ENCODE measurements around the gene ZMYND15.
"Not testable (repeated sequence)": the region's sequence is repeated elsewhere in the genome, so short reads cannot be mapped to it uniquely, and the experiment has no call there.

Gene ZMYND15

DNA sequence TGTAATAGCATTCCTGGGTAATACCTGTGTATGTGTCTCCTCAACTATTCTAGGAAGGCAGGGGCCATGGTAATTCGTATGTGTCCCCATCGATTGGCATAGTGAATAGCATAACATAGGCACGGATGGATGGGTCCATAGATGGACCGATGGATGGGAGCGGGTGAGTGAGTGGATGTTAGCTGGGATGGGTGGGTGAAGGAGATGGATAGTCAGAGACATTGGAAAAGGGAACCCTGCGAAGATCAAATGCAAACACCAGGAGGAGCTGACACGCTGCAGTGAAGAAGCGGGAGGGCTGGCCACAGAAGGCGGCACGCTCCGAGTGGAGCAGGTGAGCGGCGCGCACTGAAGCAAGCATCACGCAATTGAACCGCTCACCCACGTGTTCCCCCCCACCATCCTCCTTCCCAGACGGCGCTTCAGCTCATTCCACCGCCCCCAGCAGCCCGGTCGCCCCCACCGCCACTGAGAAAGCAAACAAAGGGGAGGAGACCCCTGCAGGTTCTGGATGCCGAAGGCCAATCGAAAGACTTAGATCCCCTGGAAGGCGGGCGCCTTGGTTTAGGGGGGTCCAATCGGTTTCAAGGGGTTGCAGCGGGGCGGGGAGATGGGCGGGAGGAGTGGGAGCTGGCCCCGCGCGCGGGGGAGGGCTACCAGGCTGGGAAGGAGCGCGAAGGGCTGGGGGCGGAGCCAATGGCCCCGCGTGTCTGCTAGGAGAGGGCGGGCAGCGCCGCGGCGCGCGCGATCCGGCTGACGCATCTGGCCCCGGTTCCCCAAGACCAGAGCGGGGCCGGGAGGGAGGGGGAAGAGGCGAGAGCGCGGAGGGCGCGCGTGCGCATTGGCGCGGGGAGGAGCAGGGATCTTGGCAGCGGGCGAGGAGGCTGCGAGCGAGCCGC lies 29.6 kb upstream of the ZMYND15 start, which contains the start of gene ARRB2:
TSS of gene ARRB2 (plus strand) at position 839 of the 899 bp plus-strand sequence. CDS start 90 bp downstream, outside the sequence.
- peak; percentile 100 for DNase-seq (ENCODE audit: extremely low read depth, insufficient read length)
- H3K4me3 ChIP-seq (replicated peaks; ENCODE audit: low read depth, low read length), result peak within 1 kb of the TSS; percentile 82
- TF ChIP-seq, protein P1, sequence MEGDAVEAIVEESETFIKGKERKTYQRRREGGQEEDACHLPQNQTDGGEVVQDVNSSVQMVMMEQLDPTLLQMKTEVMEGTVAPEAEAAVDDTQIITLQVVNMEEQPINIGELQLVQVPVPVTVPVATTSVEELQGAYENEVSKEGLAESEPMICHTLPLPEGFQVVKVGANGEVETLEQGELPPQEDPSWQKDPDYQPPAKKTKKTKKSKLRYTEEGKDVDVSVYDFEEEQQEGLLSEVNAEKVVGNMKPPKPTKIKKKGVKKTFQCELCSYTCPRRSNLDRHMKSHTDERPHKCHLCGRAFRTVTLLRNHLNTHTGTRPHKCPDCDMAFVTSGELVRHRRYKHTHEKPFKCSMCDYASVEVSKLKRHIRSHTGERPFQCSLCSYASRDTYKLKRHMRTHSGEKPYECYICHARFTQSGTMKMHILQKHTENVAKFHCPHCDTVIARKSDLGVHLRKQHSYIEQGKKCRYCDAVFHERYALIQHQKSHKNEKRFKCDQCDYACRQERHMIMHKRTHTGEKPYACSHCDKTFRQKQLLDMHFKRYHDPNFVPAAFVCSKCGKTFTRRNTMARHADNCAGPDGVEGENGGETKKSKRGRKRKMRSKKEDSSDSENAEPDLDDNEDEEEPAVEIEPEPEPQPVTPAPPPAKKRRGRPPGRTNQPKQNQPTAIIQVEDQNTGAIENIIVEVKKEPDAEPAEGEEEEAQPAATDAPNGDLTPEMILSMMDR (IDR thresholded peaks at IDR 0.05; ENCODE audit: insufficient read depth, low read length, poor library complexity, severe bottlenecking), result peak; percentile 77
- H3K36me3 ChIP-seq (ENCODE audit: control insufficient read depth, insufficient read depth, low read length), result no peaks in the 10 kb centered on the region
- H3K27me3 ChIP-seq (replicated peaks; ENCODE audit: control insufficient read depth, insufficient read depth, low read length), result no peaks in the 10 kb centered on the region

DNA sequence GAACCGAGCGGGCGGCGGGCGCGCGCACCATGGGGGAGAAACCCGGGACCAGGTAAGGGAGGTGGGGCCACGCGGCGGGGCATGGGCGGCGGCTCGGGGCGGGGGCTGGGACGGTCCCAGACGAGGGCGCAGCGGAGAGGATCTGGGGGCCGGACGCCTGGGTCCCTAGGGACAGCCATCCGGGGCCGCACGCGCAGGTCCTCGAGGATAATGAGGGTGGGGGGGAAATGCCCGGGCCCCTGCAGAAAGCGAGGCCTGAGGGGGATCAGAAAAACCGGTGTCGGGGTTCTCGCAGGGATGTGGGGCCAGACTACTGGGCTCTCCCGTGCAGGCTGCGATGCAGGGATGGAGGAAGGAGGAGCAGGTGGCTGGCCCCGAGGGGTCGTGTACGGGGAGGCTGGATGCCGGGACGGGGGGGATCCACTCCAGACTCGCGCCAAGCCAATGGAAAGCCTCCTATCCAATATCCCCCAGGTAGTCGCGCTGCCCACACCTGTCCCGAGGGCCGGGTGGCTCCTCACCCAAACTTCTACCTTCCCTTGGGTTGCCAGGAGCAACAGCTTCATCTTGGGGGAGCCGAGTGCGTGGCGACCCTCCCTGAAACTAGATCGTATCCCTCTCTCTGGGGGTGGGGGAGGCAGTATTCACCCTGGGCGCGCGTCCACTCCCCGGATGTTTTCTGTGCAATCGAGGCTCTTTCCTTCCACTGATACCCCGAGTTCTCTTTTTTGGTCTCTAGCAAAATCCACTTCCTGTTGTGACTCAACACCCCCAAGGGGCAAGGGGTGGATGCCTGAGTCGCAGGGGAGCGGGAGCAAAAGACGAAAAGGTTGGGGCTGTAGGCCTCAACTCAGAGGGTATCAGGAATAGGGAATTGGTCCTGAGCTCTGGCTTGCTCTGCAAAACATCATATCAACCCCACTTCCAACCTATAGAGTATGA lies 28.7 kb upstream of the ZMYND15 start:
- TF ChIP-seq, protein P1 (IDR thresholded peaks at IDR 0.05; ENCODE audit: insufficient read depth, low read length, poor library complexity, severe bottlenecking), result no peak
- DNase-seq (ENCODE audit: extremely low read depth, insufficient read length), result no peak
- Histone ChIP-seq H3K4me3 (replicated peaks; ENCODE audit: low read depth, low read length) (peak overlapping the region; percentile 82), H3K27me3 (replicated peaks; ENCODE audit: control insufficient read depth, insufficient read depth, low read length) (no peaks in the 10 kb centered on the region), H3K36me3 (ENCODE audit: control insufficient read depth, insufficient read depth, low read length) (peaks cover 3% of the 10 kb centered on the region)

- peak overlapping the region; percentile 82 for H3K4me3 ChIP-seq (replicated peaks; ENCODE audit: low read depth, low read length)
- no peaks in the 10 kb centered on the region for H3K27me3 ChIP-seq (replicated peaks; ENCODE audit: control insufficient read depth, insufficient read depth, low read length)
- TF ChIP-seq, protein P1 (IDR thresholded peaks at IDR 0.05; ENCODE audit: insufficient read depth, low read length, poor library complexity, severe bottlenecking), result no peak
- no peak for DNase-seq (ENCODE audit: extremely low read depth, insufficient read length)
- peaks cover 4% of the 10 kb centered on the region for H3K36me3 ChIP-seq (ENCODE audit: control insufficient read depth, insufficient read depth, low read length)
These were observed 27.9 kb upstream of the ZMYND15 start for GRCh38 chr17:4711661-4712181.

DNA sequence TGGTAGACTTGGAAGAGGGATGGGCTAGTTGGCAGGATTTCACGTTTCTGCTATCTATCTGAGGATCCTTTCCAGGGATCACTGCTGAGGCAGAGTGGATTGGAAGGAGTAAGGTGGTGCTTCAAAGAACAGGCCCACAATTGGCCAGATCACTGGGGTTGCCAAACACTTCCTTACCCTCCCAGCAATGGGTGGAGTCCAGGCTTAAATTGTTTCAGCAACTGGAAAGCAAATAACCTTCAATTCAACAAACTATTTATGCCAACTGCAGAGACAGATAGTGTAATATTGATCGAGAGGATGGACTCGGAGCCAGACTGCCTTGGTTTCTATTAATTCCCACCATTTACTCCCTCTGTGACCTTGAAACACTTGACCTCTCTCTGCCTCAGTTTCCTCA lies 27.1 kb upstream of the ZMYND15 start:
- DNase-seq (ENCODE audit: extremely low read depth, insufficient read length), result no peak
- Histone ChIP-seq H3K27me3 (replicated peaks; ENCODE audit: control insufficient read depth, insufficient read depth, low read length) (no peaks in the 10 kb centered on the region), H3K36me3 (ENCODE audit: control insufficient read depth, insufficient read depth, low read length) (peaks cover 9% of the 10 kb centered on the region), H3K4me3 (replicated peaks; ENCODE audit: low read depth, low read length) (no peak overlapping the region)
- TF ChIP-seq, protein P1 (IDR thresholded peaks at IDR 0.05; ENCODE audit: insufficient read depth, low read length, poor library complexity, severe bottlenecking), result no peak

GRCh38 chr17:4714340-4715062 lies 25.1 kb upstream of the ZMYND15 start:
- H3K27me3 ChIP-seq (replicated peaks; ENCODE audit: control insufficient read depth, insufficient read depth, low read length); DNase-seq (ENCODE audit: extremely low read depth, insufficient read length): not testable (repeated sequence)
- Histone ChIP-seq H3K36me3 (ENCODE audit: control insufficient read depth, insufficient read depth, low read length) (peaks cover 15% of the 10 kb centered on the region), H3K4me3 (replicated peaks; ENCODE audit: low read depth, low read length) (peak overlapping the region; percentile 5; the same call in 1 of the 2 replicates)

Measured in GM06990 (cell line).